OCI-LY3 (cell line): ENCODE results near the gene CCDC68.

Experiments used
- H2AFZ ChIP-seq: fragments of 200-600, 300-600 bp; shearing (Covaris generic); 2 replicates; pipeline ENCODE4 v1.6.0; 2014; ENCODE audit warnings: antibody characterized with exemption, low read depth, low read length
- H3K27ac ChIP-seq: fragments of 200-600, 300-600 bp; sonication (generic); 2 replicates; pipeline ENCODE4 v1.5.1; 2014; ENCODE audit warnings: mild to moderate bottlenecking, low read length, moderate library complexity, mixed read lengths
- H3K27me3 ChIP-seq: fragments of 200-600, 300-600 bp; sonication (generic); 2 replicates; pipeline ENCODE4 v1.6.1; 2014; ENCODE audit warnings: low read depth, low read length, mixed read lengths
- H3K36me3 ChIP-seq: fragments of 200-600, 300-600 bp; sonication (generic); replicated peaks from 2 replicates; pipeline ENCODE3; 2014; ENCODE audit warnings: low read depth, low read length, mixed read lengths
- H3K4me1 ChIP-seq: fragments of 300-600, 200-600 bp; sonication (generic); 2 replicates; pipeline ENCODE4 v1.6.1; 2014; ENCODE audit warnings: low read length, mixed read lengths
- H3K4me2 ChIP-seq: fragments of 200-600, 300-600 bp; sonication (generic); 2 replicates; pipeline ENCODE4 v1.6.1; 2014; ENCODE audit warnings: low read length, mixed read lengths
- H3K4me3 ChIP-seq: fragments of 300-600, 200-600 bp; sonication (generic); 2 replicates; pipeline ENCODE4 v1.5.1; 2014; ENCODE audit warnings: antibody characterized with exemption, mild to moderate bottlenecking, low read length, moderate library complexity
- H3K79me2 ChIP-seq: fragments of 300-600, 200-600 bp; shearing (Covaris generic); 2 replicates; pipeline ENCODE4 v1.6.1; 2014; ENCODE audit warnings: mild to moderate bottlenecking, low read length, mixed read lengths
- H3K9ac ChIP-seq: fragments of 300-600, 200-600 bp; shearing (Covaris generic); 2 replicates; pipeline ENCODE4 v1.6.0; 2014; ENCODE audit warnings: mild to moderate bottlenecking, low read length, moderate library complexity
- H3K9me3 ChIP-seq: fragments of 200-600, 300-600 bp; shearing (Covaris generic); 2 replicates; pipeline ENCODE4 v1.6.1; 2014; ENCODE audit warnings: low read length, mixed read lengths; ENCODE audit not compliant: insufficient read depth
- H4K20me1 ChIP-seq: fragments of 200-600, 300-600 bp; sonication (generic); 2 replicates; pipeline ENCODE4 v1.6.1; 2016; ENCODE audit warnings: low read length, mixed read lengths; ENCODE audit not compliant: insufficient read depth
- EZH2phosphoT487 ChIP-seq: fragments of 200-600 bp; shearing (Covaris generic); IDR thresholded peaks from 2 replicates; pipeline ENCODE4 v1.6.1; 2018; ENCODE audit warnings: antibody characterized with exemption, mixed run types, low read depth
- TF ChIP-seq, protein P1 (sequence below): fragments of 200-600, 300-600 bp; sonication (generic); IDR thresholded peaks from 2 replicates; pipeline ENCODE4 v1.5.1; 2014; ENCODE audit warnings: antibody characterized with exemption, low read length, low read depth

CCDC68 gene

DNA sequence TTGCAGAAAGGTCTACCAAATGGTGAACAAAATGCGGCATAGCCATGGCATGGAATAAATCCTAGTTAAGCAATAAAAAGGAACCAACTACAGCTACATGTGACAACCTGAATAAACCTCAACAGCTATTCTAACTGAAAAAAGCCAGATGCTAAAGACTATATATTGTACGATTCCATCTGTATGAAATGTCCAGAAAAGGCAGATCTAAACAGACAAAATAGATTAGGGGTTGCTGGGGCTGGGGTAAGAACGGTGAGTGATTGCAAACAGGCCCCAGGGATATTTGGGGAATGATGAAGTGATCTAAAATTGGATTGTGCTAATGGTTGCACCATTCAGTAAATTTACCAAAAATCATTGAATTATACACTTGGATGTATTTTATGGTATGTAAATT is 2.8 kb downstream of the CCDC68 start:
- Histone ChIP-seq H3K27ac (no peak overlapping the region), H3K4me2 (no peak overlapping the region), H3K27me3 (peaks cover 4% of the 10 kb centered on the region; the same call in 1 of the 2 replicates), H2AFZ (no peak overlapping the region), H3K4me3 (no peak overlapping the region), H3K36me3 (no peaks in the 10 kb centered on the region), H3K9ac (no peak overlapping the region), H4K20me1 (no peaks in the 10 kb centered on the region), H3K9me3 (no peaks in the 10 kb centered on the region), H3K4me1 (peaks cover 8% of the 10 kb centered on the region), H3K79me2 (no peaks in the 10 kb centered on the region)
- TF ChIP-seq EZH2phosphoT487: no peak
- TF ChIP-seq, protein P1, sequence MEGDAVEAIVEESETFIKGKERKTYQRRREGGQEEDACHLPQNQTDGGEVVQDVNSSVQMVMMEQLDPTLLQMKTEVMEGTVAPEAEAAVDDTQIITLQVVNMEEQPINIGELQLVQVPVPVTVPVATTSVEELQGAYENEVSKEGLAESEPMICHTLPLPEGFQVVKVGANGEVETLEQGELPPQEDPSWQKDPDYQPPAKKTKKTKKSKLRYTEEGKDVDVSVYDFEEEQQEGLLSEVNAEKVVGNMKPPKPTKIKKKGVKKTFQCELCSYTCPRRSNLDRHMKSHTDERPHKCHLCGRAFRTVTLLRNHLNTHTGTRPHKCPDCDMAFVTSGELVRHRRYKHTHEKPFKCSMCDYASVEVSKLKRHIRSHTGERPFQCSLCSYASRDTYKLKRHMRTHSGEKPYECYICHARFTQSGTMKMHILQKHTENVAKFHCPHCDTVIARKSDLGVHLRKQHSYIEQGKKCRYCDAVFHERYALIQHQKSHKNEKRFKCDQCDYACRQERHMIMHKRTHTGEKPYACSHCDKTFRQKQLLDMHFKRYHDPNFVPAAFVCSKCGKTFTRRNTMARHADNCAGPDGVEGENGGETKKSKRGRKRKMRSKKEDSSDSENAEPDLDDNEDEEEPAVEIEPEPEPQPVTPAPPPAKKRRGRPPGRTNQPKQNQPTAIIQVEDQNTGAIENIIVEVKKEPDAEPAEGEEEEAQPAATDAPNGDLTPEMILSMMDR: no peak

DNA sequence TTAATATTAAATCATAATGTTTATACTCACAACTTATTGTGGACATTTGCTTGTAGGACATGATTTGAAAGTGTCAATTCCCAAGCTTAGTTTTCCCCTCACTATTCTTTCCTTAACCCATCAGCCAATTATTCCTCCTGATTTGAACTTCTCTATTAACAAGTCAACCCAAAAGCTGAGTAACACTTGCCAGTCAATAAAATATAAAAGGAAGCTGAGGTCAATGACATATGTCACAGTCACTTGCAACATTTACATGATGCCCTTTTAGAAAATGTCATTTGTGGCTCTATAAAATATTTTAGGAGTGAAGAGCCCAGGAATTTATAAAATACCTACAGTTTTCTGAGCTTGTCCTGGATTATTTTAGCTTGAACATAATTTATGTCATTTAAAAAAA is 7.2 kb downstream of the CCDC68 start:
- H3K79me2 ChIP-seq: no peaks in the 10 kb centered on the region
- no peak overlapping the region for H2AFZ ChIP-seq
- no peak overlapping the region for H3K9ac ChIP-seq
- no peak overlapping the region for H3K27ac ChIP-seq
- no peak overlapping the region for H3K4me2 ChIP-seq
- H3K4me1 ChIP-seq: peaks cover 4% of the 10 kb centered on the region; the same call in 1 of the 2 replicates
- TF ChIP-seq EZH2phosphoT487: no peak
- TF ChIP-seq, protein P1: no peak
- no peak overlapping the region for H3K4me3 ChIP-seq
- H3K36me3 ChIP-seq: no peaks in the 10 kb centered on the region
- H4K20me1 ChIP-seq: no peaks in the 10 kb centered on the region
- H3K27me3 ChIP-seq: peaks cover 29% of the 10 kb centered on the region
- H3K9me3 ChIP-seq: no peaks in the 10 kb centered on the region

DNA sequence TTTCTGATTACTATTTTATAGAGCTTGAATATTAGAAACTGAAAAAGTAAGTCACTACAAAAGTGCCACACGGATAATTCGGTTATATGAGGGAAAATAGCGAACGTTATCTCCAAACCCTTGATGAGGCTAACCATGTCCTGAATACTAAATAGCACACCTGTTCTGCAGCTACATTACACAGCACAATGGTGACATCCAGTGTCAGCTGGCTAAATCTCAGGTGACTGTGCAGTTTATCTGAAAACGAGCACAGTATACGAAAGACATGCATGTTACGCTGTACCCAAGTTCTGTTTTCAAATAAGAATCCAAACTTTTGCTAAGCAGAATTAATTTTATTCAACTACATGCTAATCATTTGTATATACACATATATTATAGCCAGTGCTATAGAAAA is 9.0 kb downstream of the CCDC68 start:
- Histone ChIP-seq H3K4me3 (no peak overlapping the region), H4K20me1 (no peaks in the 10 kb centered on the region), H3K9ac (no peak overlapping the region), H3K79me2 (no peaks in the 10 kb centered on the region), H3K4me1 (peaks cover 14% of the 10 kb centered on the region), H3K36me3 (no peaks in the 10 kb centered on the region), H3K4me2 (0 out of 2 replicates have a peak overlapping the region, but pooled peaks have one; percentile 11), H3K27me3 (peaks cover 29% of the 10 kb centered on the region), H2AFZ (0 out of 2 replicates have a peak overlapping the region, but pooled peaks have one; percentile 6), H3K27ac (no peak overlapping the region), H3K9me3 (no peaks in the 10 kb centered on the region)
- TF ChIP-seq, protein P1: peak; percentile 89
- TF ChIP-seq EZH2phosphoT487: no peak

DNA sequence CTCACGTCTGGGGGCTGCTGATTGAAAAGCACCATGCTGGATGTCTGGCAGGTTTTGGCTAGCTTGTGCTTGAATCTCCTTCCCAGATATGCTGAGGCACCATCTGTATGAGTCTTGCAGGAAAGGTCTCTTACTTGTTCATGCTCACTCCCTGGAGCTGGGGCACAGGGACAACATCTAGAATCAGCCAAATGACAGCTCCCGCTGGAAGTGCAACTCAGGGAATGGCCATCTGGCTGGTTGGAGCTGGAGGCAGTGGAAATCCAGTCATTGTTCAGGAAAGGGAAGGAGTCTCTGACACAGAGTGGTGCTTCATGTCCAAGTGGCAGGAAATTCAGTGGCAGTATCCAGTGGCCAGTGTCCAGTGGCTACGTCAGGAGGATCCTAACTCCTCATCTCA is 9.7 kb downstream of the CCDC68 start:
- no peaks in the 10 kb centered on the region for H3K36me3 ChIP-seq
- H3K4me1 ChIP-seq: peaks cover 14% of the 10 kb centered on the region
- no peak overlapping the region for H3K9ac ChIP-seq
- H3K4me2 ChIP-seq: no peak overlapping the region
- H3K4me3 ChIP-seq: no peak overlapping the region
- H3K79me2 ChIP-seq: no peaks in the 10 kb centered on the region
- H3K27ac ChIP-seq: no peak overlapping the region
- no peaks in the 10 kb centered on the region for H4K20me1 ChIP-seq
- peaks cover 29% of the 10 kb centered on the region for H3K27me3 ChIP-seq
- H3K9me3 ChIP-seq: no peaks in the 10 kb centered on the region
- no peak for TF ChIP-seq EZH2phosphoT487
- TF ChIP-seq, protein P1: no peak
- H2AFZ ChIP-seq: no peak overlapping the region
